ENCODE results near the gene GSG1L. TPM values are rescaled to one million over a fixed set of nuclear protein-coding genes. Genes with fewer than 3 reads are reported as not detected.

GSG1L gene
- total and polyA plus RNA-seq, 12 donors = 0.11 TPM; not detected in 11

- 77 to 98% (median 90%) methylated on average over 2 of the region's 2 CpGs for WGBS, 4 donors
- Histone ChIP-seq H3K9me3 (replicated peaks in 1 of 3) (no peaks in the 10 kb centered on the region), H3K36me3 (replicated peaks in 1 of 2) (no peaks in the 10 kb centered on the region), H3K27ac (no peak overlapping the region), H3K4me1 (replicated peaks in 1 of 2) (no peaks in the 10 kb centered on the region), H3K27me3 (no peaks in the 10 kb centered on the region), H3K4me3 (no peak overlapping the region)
- intact Hi-C loops (cut with DNase I) = no loop called here
- no peak for DNase-seq
- TF ChIP-seq POLR2A (IDR thresholded peaks at IDR 0.05) = no peak
These were observed 236.6 kb downstream of the GSG1L start for GRCh38 chr16:27826893-27827289.

GRCh38 chr16:27826081-27826892, 237.2 kb downstream of the GSG1L start:
- no peaks in the 10 kb centered on the region for H3K4me1 ChIP-seq (replicated peaks in 1 of 2)
- H3K27me3 ChIP-seq = no peaks in the 10 kb centered on the region
- H3K4me3 ChIP-seq = no peak overlapping the region
- no peak for DNase-seq
- no peaks in the 10 kb centered on the region for H3K36me3 ChIP-seq (replicated peaks in 1 of 2)
- WGBS, 4 donors = 74 to 84% (median 81%) methylated on average over 10 to 12 of the region's 12 CpGs
- TF ChIP-seq CTCF (IDR thresholded peaks at IDR 0.05) (no peak), POLR2A (IDR thresholded peaks at IDR 0.05) (no peak)
- intact Hi-C loops (cut with DNase I) = no loop called here
- H3K9me3 ChIP-seq (replicated peaks in 1 of 3) = no peaks in the 10 kb centered on the region
- no peak overlapping the region for H3K27ac ChIP-seq

GRCh38 chr16:27824786-27825185, 238.7 kb downstream of the GSG1L start:
- 80 to 100% (median 85%) methylated on average over 3 to 9 of the region's 9 CpGs for WGBS, 4 donors
- Histone ChIP-seq H3K4me3 (no peak overlapping the region), H3K9me3 (replicated peaks in 1 of 3) (no peaks in the 10 kb centered on the region), H3K36me3 (replicated peaks in 1 of 2) (no peaks in the 10 kb centered on the region), H3K4me1 (replicated peaks in 1 of 2) (no peaks in the 10 kb centered on the region), H3K27me3 (no peaks in the 10 kb centered on the region), H3K27ac (no peak overlapping the region)
- TF ChIP-seq CTCF (IDR thresholded peaks at IDR 0.05) (no peak), POLR2A (IDR thresholded peaks at IDR 0.05) (no peak)
- no peak for DNase-seq
- intact Hi-C loops (cut with DNase I) = no loop called here

- no peaks in the 10 kb centered on the region for H3K36me3 ChIP-seq (replicated peaks in 1 of 2)
- H3K27ac ChIP-seq = no peak overlapping the region
- TF ChIP-seq POLR2A (IDR thresholded peaks at IDR 0.05) = no peak
- no peak for TF ChIP-seq CTCF (IDR thresholded peaks at IDR 0.05)
- 69 to 83% (median 81%) methylated on average over 7 of the region's 7 CpGs for WGBS, 4 donors
- no peaks in the 10 kb centered on the region for H3K27me3 ChIP-seq
- intact Hi-C loops (cut with DNase I) = no loop called here
- H3K9me3 ChIP-seq (replicated peaks in 1 of 3) = no peaks in the 10 kb centered on the region
- H3K4me3 ChIP-seq = no peak overlapping the region
- H3K4me1 ChIP-seq (replicated peaks in 1 of 2) = no peaks in the 10 kb centered on the region
- DNase-seq = no peak
These were observed 239.5 kb downstream of the GSG1L start for GRCh38 chr16:27824006-27824405.

- Histone ChIP-seq H3K36me3 (replicated peaks in 1 of 2) (no peaks in the 10 kb centered on the region), H3K4me3 (no peak overlapping the region), H3K27ac (no peak overlapping the region), H3K9me3 (replicated peaks in 1 of 3) (no peaks in the 10 kb centered on the region), H3K4me1 (replicated peaks in 1 of 2) (no peaks in the 10 kb centered on the region), H3K27me3 (no peaks in the 10 kb centered on the region)
- TF ChIP-seq POLR2A (IDR thresholded peaks at IDR 0.05) (no peak), CTCF (IDR thresholded peaks at IDR 0.05) (no peak)
- 57 to 74% (median 65%) methylated on average over 7 to 8 of the region's 8 CpGs for WGBS, 4 donors
- intact Hi-C loops (cut with DNase I) = no loop called here
- DNase-seq = no peak
These were observed 240.1 kb downstream of the GSG1L start for GRCh38 chr16:27823421-27823820.

All from adrenal gland (tissue), 12 donors.